Smooth muscle cell (in vitro differentiated cells): ENCODE results near the gene ITGA1. TPM values are rescaled to one million over a fixed set of nuclear protein-coding genes. Genes with fewer than 3 reads are reported as not detected.
"Not testable (repeated sequence)": the region's sequence is repeated elsewhere in the genome, so short reads cannot be mapped to it uniquely, and the experiment has no call there.

Experiments used
- DNase-seq: peaks from one replicate; lab custom pipeline; 2025; ENCODE audit not compliant: unreplicated experiment; lab: John Stamatoyannopoulos, UW
- H2AFZ ChIP-seq: fragments of 200-600 bp; sonication (generic); 2 replicates; pipeline ENCODE4 v1.6.0; 2016; ENCODE audit warnings: antibody characterized with exemption, low read depth, mild to moderate bottlenecking
- H3F3A ChIP-seq: fragments of 200-600 bp; sonication (generic); 2 replicates; pipeline ENCODE4 v1.6.0; 2017; ENCODE audit warnings: antibody characterized with exemption, low read depth
- H3K27ac ChIP-seq: fragments of 200-600 bp; sonication (generic); 2 replicates; pipeline ENCODE4 v1.5.1; 2016; ENCODE audit warnings: low read depth, mild to moderate bottlenecking
- H3K27me3 ChIP-seq: fragments of 200-600 bp; sonication (generic); 2 replicates; pipeline ENCODE4 v1.6.1; 2016; ENCODE audit warnings: low read depth, mild to moderate bottlenecking
- H3K36me3 ChIP-seq: fragments of 200-600 bp; sonication (generic); 2 replicates; pipeline ENCODE4 v1.5.1; 2016; ENCODE audit warnings: low read depth
- H3K4me1 ChIP-seq: fragments of 200-600 bp; sonication (generic); 2 replicates; pipeline ENCODE4 v1.5.1; 2016; ENCODE audit warnings: low read depth
- H3K4me2 ChIP-seq: fragments of 200-600 bp; sonication (generic); 2 replicates; pipeline ENCODE4 v1.6.0; 2016; ENCODE audit warnings: mild to moderate bottlenecking
- H3K4me3 ChIP-seq: fragments of 200-600 bp; sonication (generic); 2 replicates; pipeline ENCODE4 v1.5.1; 2016; ENCODE audit warnings: mild to moderate bottlenecking
- H3K79me2 ChIP-seq: fragments of 200-600 bp; sonication (generic); 2 replicates; pipeline ENCODE4 v1.6.0; 2016; ENCODE audit warnings: low read depth, mild to moderate bottlenecking
- H3K9ac ChIP-seq: fragments of 200-600 bp; sonication (generic); 2 replicates; pipeline ENCODE4 v1.6.0; 2016; ENCODE audit warnings: low read depth
- H3K9me3 ChIP-seq: fragments of 200-600 bp; sonication (generic); replicated peaks from 2 replicates; pipeline ENCODE4 v1.5.1; 2016; ENCODE audit warnings: low read depth
- H4K20me1 ChIP-seq: fragments of 200-600 bp; sonication (generic); 2 replicates; pipeline ENCODE4 v1.6.0; 2016; ENCODE audit warnings: low read depth
- WGBS: methylation state at CpG from one replicate; pipeline ENCODE4 v1.1.7; 2016; ENCODE audit warnings: low lambda C conversion rate; 5-methylcytosine and 5-hydroxymethylcytosine counted together
- polyA plus RNA-seq: library from polyadenylated mRNA; unstranded; fragments of >200 nt; fragmentation: Nextera tagmentation; extraction: Ambion mirVana; gene quantifications from 2 replicates; pipeline ENCODE4 v1.2.1, GENCODE V29; 2016
- total RNA-seq: library from RNA; depleted of rRNA; stranded (reverse); fragments of >200 nt; gene quantifications from 2 replicates; pipeline ENCODE4 v1.2.3, GENCODE V29; 2014
- TF ChIP-seq, protein P1 (sequence below): fragments of 200-600 bp; sonication (generic); IDR thresholded peaks from 2 replicates; pipeline ENCODE4 v1.5.1; 2017; ENCODE audit warnings: borderline replicate concordance, mild to moderate bottlenecking, antibody characterized with exemption; ENCODE audit not compliant: insufficient read depth, poor library complexity, severe bottlenecking

ITGA1 gene
- total and polyA plus RNA-seq, 2 experiments from 2014 or later, result 85.2 to 250 TPM

DNA sequence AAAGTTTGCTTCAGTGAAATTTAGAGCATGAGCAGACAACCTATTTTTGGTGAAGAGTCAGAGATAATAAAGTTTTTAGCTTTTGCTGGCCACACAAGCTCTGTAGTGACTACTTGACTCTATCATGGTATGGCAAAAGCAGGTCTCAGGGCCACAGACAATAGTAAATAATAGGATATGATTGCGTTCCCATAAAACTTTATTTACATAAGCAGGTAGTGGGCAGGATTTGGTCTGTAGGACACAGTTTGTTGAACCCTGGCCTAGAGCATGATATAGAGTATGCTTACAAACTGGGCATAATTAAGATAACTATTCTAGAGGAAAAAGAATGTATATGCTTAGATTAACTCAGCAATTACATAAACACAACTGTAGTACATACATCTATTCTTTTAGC lies 30.1 kb downstream of the ITGA1 start:
- Histone ChIP-seq H3K4me3 (no peak overlapping the region), H2AFZ (no peak overlapping the region), H3K4me1 (no peaks in the 10 kb centered on the region), H3K79me2 (peaks cover 87% of the 10 kb centered on the region), H3K27me3 (no peaks in the 10 kb centered on the region), H4K20me1 (peaks cover 10% of the 10 kb centered on the region), H3K4me2 (no peak overlapping the region), H3K9ac (no peak overlapping the region), H3F3A (no peaks in the 10 kb centered on the region), H3K36me3 (no peaks in the 10 kb centered on the region), H3K27ac (peak overlapping the region; percentile 3), H3K9me3 (no peaks in the 10 kb centered on the region)
- no peak for DNase-seq
- WGBS, result 95% methylated on average over 1 of the region's 1 CpG
- TF ChIP-seq, protein P1, sequence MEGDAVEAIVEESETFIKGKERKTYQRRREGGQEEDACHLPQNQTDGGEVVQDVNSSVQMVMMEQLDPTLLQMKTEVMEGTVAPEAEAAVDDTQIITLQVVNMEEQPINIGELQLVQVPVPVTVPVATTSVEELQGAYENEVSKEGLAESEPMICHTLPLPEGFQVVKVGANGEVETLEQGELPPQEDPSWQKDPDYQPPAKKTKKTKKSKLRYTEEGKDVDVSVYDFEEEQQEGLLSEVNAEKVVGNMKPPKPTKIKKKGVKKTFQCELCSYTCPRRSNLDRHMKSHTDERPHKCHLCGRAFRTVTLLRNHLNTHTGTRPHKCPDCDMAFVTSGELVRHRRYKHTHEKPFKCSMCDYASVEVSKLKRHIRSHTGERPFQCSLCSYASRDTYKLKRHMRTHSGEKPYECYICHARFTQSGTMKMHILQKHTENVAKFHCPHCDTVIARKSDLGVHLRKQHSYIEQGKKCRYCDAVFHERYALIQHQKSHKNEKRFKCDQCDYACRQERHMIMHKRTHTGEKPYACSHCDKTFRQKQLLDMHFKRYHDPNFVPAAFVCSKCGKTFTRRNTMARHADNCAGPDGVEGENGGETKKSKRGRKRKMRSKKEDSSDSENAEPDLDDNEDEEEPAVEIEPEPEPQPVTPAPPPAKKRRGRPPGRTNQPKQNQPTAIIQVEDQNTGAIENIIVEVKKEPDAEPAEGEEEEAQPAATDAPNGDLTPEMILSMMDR, result no peak

DNA sequence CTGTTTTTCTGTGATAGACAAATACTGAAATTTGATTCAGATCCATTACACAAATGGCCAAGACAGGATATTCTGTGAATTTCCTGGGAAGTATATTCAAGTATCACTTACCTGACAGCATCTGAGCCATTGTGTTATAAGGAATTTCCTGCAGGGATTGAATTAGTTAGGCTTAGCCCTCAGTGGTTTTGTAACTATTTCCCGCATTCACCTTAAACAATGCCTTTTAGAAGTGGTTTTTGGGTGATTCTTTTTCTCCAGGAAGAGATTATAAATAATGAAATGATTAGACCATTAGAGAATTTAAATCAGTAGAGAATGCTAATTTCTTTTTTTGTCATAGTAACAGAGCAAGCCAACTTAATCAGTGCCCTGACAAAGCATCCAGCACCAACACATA lies 30.6 kb downstream of the ITGA1 start:
- Histone ChIP-seq H3K27me3 (no peaks in the 10 kb centered on the region), H4K20me1 (peaks cover 6% of the 10 kb centered on the region)

DNA sequence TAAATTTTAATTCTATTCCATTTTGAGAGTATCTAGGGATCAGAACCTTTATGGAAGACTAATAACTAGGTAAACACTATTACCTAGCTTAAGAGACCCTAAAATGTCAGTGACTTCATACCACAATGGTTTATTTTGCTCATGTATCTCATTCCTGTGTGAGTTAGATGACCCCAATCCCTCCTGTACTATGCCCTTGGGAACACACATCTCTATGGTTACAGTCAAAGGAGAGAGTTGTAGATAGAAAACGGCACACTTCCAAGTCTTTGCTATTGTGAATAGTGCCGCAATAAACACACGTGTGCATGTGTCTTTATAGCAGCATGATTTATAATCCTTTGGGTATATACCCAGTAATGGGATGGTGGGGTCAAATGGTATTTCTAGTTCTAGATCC lies 31.1 kb downstream of the ITGA1 start:
- H3K27ac ChIP-seq, H3K36me3 ChIP-seq, DNase-seq, H3K27me3 ChIP-seq, H3K4me2 ChIP-seq, H3K4me3 ChIP-seq, H3K4me1 ChIP-seq, H3K9me3 ChIP-seq, H4K20me1 ChIP-seq, H2AFZ ChIP-seq, H3F3A ChIP-seq, H3K9ac ChIP-seq: not testable (repeated sequence)
- H3K79me2 ChIP-seq, result peaks cover 87% of the 10 kb centered on the region
- 91% methylated on average over 3 of the region's 3 CpGs for WGBS

More for the DNA sequence above, 30.6 kb downstream of the ITGA1 start:
- TF ChIP-seq, protein P1, result no peak
- no peak overlapping the region for H2AFZ ChIP-seq
- H3F3A ChIP-seq, result no peaks in the 10 kb centered on the region
- H3K4me3 ChIP-seq, result no peak overlapping the region
- peaks cover 87% of the 10 kb centered on the region for H3K79me2 ChIP-seq
- no peaks in the 10 kb centered on the region for H3K36me3 ChIP-seq
- 89% methylated on average over 1 of the region's 1 CpG for WGBS
- H3K4me1 ChIP-seq, result no peaks in the 10 kb centered on the region
- H3K4me2 ChIP-seq, result no peak overlapping the region
- H3K9me3 ChIP-seq, result no peaks in the 10 kb centered on the region
- no peak overlapping the region for H3K9ac ChIP-seq
- no peak for DNase-seq
- H3K27ac ChIP-seq, result no peak overlapping the region

DNA sequence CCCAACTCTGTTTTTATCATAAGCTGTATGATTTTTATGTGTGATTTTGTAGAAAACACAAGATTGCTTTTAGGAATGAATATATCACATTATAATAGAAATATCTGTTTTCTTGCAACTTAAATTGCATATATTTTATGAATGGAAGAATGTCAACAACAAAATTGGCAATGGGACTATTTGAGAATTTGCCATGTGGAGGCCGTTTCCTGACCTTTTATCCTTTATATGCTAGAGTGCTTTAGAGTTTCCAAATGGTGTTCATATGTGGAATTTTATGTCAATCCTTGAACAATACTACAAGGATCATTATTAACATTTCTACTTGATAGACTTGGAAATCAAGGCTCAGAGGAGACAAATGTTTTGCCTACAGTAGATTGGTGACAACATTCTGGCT lies 34.2 kb downstream of the ITGA1 start:
- Histone ChIP-seq H2AFZ (no peak overlapping the region), H4K20me1 (peaks cover 6% of the 10 kb centered on the region), H3K9ac (no peak overlapping the region), H3K27me3 (no peaks in the 10 kb centered on the region), H3K36me3 (no peaks in the 10 kb centered on the region), H3F3A (no peaks in the 10 kb centered on the region), H3K79me2 (peaks cover 86% of the 10 kb centered on the region), H3K4me2 (no peak overlapping the region), H3K4me1 (no peaks in the 10 kb centered on the region), H3K27ac (peak overlapping the region; percentile 20), H3K4me3 (no peak overlapping the region), H3K9me3 (no peaks in the 10 kb centered on the region)
- WGBS, result 97% methylated on average over 1 of the region's 1 CpG
- no peak for DNase-seq
- TF ChIP-seq, protein P1, result no peak
